Activated CD4-positive, alpha-beta T cell treated with anti-CD3 and anti-CD28 coated beads, Interleukin-2, Interleukin-4, amounts not matched to agents 100 ng/mL and 50 ng/mL, durations not matched to agents 16 hours and 8 hours (primary cell): ENCODE data around the gene MRPS31.
"Not testable (repeated sequence)": the region's sequence is repeated elsewhere in the genome, so short reads cannot be mapped to it uniquely, and the experiment has no call there.

Experiments
- DNase-seq: peaks from one replicate; pipeline ENCODE4 v3.0.0-alpha.2; 2020; ENCODE audit warnings: low spot score

MRPS31 gene

DNA sequence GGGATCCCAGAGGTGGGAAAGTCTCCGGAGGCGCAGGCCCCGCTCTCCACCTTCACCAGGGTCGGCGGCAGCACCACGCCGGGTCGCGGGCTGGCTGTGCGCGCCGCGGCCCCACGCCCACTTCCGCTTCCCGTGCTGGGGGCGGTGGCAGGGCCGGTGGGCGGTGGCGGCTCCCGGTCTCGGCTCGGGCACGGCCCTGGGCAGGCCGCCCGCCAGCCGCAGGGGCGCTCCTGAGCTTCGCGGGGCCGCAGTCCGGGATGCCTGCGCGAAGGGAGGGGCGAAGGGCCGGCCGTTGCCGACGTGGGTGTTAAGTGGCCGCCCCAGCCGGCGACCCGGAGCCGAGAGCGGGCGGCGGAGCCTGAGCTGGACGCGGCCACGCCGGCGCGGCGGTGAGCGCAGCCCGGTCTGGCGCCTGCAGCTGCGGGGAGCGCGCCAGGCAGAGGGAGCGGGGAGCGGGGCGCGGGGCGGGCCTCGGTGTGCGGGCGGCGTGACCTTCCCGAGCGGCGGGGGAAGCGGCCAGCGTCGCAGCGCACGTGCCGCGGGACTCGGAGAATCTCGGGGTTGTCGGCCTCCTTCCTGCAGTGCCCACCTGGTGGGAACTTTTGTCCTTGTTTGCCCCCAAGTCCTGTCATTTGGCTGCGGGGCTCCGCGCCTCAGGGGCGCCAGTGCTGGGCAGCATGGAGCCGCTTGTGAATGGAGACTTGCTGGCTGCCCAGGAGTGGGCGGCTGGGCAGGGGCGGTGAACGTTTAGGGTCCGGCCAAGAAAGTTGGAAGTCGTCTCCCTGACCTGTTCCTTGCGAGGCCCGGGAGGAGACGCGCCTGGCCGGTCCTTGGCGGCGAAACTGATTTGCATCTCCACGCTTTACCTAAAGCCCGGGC is 18.5 kb upstream of the MRPS31 start, which contains the start of gene SLC25A15:
SLC25A15 (plus strand) TSS at position 337 of the 879 bp plus-strand sequence. CDS start 3,616 bp downstream, outside the sequence.
- DNase-seq: peak; percentile 74

- not testable (repeated sequence) for DNase-seq
Observed at GRCh38 chr13:40788540-40789274, 17.7 kb upstream of the MRPS31 start.

DNA sequence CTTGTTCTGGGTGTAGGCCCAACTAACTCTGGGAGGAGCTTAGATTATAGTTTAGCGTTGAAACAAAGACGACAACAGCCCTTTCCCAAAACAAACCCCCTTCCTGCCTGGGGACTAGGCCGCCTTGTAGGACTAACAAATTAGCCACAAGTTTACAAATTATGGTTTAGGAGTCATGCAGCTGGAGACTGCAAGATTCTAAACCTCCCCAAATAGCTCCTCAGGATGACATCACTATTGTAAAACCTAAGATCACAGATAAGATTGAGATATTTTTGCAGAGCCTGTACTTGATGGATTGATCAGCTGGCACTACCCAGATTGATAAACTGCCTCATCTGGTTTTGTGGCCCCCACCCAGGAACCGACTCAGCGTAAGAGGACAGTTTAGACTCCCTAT is 16.1 kb upstream of the MRPS31 start:
- peak; percentile 36 for DNase-seq

- DNase-seq: no peak
Observed at GRCh38 chr13:40786568-40786996, 15.6 kb upstream of the MRPS31 start.

DNA sequence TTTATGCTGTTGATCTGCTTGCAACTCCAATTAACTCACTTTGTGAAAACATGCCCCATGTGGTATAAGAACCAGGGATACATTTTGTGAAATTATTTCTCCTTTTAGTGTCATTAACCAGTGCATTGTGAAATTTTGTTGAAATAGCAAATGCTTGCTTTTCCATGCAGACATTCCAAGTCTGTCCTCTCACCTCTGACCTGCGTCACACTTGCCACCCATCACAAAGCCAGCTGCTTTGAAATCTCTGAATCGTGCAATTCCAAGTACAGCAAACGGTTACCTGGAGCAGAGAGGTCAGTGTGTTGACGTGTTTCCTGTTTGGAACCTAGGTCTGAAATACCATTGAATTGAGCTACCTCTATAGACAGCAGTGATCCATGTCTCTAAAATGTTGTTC is 13.6 kb upstream of the MRPS31 start:
- DNase-seq: no peak

DNA sequence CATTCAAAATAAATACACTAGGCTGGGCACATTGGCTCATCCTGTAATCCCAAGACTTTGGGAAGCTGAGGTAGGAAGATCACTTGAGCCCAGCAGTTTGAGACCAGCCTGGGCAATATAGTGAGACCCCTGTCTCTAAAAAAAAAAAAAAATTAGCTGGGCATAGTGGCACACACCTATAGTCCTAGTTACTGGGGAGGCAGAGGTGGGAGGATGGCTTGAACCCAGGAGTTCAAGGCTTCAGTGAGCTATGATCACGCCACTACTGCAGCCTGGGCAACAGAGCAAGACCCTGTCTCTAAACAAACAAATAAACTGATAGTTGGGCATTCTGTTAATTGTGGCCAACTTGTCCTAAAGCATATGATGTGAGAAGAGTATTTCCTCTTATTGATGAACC is 12.0 kb upstream of the MRPS31 start:
- DNase-seq: not testable (repeated sequence)

DNA sequence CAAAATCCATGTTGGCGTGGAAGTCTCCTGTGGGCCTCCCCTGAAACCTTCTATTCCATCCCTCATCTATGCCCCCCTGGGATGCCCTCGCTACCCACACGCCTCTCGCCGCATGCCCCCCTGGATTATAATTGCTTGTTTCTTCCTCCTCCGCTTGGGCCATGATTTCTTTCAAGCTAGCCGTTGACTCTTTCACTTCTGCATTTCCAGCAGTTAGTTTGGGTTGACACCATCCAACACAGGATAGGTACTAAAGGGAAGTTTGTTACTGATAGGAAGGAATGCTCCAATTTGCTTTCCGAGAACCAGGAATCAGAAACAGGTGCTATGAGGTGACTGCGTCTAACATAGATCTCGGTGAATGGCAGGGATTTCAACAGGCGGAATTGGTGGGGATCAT is 10.7 kb upstream of the MRPS31 start:
- DNase-seq: no peak

DNA sequence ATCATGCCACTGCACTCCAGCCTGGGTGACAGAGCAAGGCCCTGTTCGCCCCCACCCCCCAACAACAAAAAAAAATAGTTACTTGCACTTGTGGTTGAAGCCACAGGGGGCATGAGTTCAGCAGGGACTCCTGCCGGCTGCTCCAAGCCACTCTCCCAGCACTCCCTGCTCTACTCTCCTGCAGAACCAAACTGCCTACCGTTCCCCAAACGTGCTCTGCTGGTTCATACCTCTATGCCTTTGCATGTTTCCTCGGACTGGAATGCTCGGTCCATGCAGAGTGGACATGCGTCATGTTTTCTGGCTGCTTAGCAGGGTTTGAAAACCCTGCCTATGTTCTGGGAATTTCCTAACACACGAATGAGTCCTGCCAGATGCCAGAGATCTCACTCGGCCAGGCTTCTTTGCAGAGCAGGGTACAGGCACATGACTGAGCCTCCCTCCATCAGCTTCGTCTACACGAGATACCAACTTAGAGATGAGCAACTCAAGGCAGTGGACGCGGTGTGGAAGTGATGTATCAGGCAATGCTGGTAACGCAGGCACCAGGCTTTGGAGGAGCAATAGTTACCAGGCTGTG is 9.9 kb upstream of the MRPS31 start:
- no peak for DNase-seq

DNA sequence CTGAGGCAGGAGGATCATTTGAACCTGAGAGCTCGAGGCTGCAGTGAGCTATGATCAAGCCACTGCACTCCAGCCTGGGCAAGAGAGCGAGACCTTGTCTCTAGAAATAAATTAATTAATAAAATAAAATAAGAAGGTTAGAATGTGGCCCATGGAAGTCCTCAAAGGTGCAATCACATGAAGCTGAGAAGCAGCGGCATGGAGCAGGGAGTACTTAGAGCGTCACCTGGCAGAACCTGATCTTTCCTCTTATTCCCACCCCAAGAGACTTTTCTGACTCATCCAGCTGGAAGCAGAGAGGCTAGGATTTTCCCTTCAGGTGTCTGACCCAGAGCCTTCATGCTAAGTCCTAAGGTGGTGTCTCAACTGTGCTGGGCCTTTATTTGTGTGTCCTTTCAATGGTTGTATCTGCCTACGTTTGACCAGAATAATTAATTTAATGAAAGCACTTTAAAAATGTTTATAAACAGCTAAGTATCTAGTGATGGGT is 8.9 kb upstream of the MRPS31 start:
- DNase-seq: no peak

DNA sequence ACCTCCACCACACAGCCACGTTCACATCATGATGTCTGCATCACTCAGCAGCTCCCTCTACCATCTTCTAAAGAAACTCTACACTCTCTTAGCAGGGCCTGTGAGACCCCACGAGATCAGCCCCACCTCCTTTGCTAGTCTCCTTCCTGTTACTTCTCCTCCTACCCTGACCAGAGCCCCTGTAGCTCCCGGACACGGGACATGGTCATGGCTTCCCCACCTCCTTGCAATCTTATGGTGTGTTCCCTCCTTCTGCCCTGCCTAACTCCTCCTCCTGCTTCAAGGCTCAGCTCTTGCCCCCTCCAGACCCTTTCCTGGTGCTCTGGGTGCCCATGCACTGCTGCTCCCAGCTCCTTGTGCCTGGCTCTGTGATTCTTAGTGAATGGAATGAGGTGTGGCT is 8.1 kb upstream of the MRPS31 start:
- no peak for DNase-seq

DNA sequence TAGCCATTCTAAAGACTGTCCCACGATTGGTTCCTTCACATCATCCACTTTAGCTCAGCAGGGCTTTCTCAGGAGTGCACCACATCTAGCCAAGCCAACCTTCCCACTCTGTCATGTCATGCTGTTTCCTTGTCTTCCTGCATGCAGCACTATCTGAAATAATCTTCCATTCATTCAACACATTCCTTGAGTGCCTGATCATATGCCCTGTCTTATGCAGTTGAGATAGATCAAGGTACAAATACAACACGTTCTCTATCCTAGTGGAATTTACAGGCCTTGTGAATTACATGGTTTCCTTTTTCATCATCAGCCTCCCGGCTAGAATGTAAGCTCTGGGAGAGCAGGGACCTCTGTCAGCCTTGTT is 6.8 kb upstream of the MRPS31 start:
- DNase-seq: no peak

GRCh38 chr13:40777166-40777808 is 6.3 kb upstream of the MRPS31 start:
- peak; percentile 65 for DNase-seq

GRCh38 chr13:40776681-40777165 is 5.7 kb upstream of the MRPS31 start:
- DNase-seq: peak; percentile 83

- DNase-seq: no peak
Observed at GRCh38 chr13:40776232-40776631, 5.2 kb upstream of the MRPS31 start.

DNA sequence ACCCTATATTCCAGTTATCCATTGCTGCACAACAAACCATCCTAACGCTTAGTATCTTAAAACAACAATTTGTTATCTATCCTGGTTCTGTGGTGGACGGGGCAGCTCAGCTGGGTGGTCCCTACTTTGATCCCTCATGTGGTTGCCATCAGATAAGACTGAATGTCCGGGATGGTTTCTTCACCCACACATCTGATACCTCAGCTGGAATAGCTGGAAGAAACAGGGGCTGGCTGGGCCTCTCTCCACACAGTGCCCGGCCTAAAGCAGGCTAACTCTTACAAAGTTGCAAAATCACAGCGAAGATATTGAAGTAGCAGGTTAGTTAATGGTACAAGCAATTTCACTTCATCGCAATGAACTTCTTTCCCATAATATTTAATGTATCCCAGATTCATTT is 3.7 kb upstream of the MRPS31 start:
- no peak for DNase-seq

DNA sequence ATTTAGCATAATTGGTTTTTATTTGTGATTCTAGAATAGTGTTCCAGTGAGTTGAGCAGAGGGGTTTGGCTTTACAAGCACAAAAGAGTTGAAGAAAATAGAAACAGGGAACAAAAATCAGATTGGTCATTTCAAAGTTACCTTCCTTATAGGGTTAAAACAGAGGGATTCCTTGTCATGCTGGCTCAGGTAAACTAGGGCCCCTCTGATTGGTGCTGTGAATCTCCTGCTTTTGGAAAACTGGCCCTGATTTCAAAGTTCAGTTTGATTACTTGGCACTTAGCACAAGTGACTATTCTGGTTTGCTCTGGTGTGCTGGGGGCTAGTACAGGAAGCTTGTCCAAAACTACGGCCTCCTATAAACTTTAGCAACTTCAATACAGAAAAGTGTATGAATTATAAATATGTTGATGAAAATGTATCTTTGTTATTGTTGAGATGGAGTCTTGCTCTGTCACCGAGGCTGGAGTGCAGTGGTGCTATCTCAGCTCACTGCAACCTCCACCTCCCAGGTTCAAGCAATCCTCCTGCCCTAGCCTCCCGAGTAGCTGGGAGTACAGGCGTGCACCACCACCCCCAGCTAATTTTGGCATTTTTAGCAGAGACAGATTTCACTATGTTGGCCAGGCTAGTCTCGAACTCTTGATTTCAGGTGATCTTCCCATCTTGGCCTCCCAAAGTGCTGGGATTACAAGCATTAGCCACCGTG is 1.9 kb upstream of the MRPS31 start:
- DNase-seq: no peak

GRCh38 chr13:40770609-40770933 is 419 bp downstream of the MRPS31 start:
- no peak for DNase-seq

- no peak for DNase-seq
Observed at GRCh38 chr13:40769970-40770369, 1.0 kb downstream of the MRPS31 start.

DNA sequence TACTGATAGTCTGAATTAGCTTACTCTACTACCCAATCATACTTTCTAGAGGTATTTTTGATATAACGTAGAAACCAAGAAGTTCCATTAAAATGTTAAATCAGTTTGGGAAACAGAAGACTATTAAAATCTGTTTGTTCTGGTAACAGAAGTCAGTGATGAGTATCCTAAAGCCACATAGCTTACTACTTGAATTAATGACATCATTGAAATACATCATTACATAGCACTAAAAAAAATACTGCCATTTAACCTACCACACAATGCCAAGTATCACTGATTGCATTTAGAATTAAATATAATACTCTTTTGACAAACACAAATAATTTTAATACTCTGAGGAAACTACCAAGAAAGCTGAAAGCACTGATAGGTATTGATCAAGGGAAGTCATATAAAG is 5.4 kb downstream of the MRPS31 start:
- DNase-seq: no peak

DNA sequence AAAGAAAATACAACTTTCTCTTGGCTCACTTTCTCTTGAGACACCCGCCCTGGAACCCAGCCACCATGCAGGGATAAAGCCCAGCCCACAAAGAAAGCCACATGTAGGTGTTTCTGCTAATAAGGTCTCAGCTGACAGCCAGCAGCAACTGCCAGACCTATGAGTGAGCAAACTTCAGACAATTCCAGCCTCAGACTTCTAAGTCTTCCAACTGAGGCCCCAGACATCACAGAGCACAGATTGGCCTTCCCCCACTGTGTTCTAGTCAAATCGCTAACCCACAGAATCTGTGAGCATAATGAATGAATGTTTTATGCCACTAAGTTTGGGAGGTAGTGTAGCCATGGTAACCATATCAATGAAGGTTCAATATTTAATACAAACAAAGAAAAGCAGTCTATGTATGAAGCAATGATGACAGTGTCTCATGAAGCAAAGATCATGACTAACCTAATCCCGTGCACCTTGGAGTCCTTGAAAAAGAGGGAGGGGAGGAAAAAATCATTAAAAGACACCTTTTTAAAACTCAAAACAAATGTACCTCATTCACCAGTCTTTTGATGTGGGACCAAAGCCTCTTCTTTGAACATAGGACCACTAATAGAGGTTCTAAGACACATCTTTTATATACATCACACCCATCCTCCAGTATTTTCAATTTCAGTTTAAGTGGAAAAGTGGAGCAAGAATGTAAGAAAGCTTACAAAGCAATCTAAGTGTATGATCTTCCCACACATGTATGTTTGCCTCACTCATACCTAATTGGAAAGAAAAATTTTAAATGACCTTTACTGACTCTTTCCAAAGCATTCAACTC is 6.2 kb downstream of the MRPS31 start:
- DNase-seq: peak; percentile 54

DNA sequence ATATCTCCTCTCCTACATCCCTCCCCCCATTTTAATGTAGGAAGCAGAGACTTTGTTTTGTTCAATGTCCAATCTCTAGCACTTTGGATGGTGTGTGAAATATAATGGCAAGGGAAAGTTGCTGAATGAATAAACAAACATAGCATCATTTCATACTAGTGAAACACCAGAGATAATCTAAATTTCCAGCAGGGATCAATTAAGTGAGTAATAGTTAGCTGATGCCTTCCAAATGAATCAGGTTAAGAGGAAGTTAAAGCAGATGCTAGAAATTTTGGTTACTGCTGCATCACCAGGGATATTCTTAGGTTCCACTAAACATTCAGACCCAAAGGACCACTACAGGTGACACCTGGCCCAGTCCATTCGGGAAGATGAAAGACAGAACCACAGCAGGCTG is 8.1 kb downstream of the MRPS31 start:
- DNase-seq: no peak
